ENCODE measurements around the gene FMNL2.

The FMNL2 gene

DNA sequence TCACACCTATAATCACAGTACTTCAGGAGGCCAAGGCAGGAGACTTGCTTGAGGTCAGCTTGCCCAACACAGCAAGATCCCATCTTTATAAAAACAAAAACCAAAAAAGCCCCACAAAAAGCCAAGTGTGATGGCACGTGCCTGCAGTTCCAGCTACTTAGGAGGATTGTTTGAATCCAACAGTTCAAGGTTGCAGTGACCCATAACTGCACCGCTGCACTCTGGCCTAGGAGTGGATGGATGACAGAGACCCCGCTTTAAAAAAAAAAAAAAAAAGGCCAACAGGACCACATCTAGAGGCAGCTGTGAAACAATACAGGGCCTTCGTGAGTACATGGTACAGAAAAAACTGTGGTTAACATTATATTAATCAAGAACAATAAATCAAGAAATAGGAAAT lies 326.1 kb downstream of the FMNL2 start:
- no peak overlapping the region for H3K9ac ChIP-seq (ENCODE audit: low read length)
- H3K36me3 ChIP-seq (replicated peaks; ENCODE audit: insufficient read depth, low read length), result peaks cover 22% of the 10 kb centered on the region
- TF ChIP-seq, protein P1, sequence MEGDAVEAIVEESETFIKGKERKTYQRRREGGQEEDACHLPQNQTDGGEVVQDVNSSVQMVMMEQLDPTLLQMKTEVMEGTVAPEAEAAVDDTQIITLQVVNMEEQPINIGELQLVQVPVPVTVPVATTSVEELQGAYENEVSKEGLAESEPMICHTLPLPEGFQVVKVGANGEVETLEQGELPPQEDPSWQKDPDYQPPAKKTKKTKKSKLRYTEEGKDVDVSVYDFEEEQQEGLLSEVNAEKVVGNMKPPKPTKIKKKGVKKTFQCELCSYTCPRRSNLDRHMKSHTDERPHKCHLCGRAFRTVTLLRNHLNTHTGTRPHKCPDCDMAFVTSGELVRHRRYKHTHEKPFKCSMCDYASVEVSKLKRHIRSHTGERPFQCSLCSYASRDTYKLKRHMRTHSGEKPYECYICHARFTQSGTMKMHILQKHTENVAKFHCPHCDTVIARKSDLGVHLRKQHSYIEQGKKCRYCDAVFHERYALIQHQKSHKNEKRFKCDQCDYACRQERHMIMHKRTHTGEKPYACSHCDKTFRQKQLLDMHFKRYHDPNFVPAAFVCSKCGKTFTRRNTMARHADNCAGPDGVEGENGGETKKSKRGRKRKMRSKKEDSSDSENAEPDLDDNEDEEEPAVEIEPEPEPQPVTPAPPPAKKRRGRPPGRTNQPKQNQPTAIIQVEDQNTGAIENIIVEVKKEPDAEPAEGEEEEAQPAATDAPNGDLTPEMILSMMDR (IDR thresholded peaks at IDR 0.05; ENCODE audit: low read length), result no peak
- TF ChIP-seq EZH2phosphoT487 (IDR thresholded peaks at IDR 0.05; ENCODE audit: low read length) (no peak), EZH2 (optimal IDR thresholded peaks at IDR 0.05; ENCODE audit: low read depth, low read length) (no peak)

DNA sequence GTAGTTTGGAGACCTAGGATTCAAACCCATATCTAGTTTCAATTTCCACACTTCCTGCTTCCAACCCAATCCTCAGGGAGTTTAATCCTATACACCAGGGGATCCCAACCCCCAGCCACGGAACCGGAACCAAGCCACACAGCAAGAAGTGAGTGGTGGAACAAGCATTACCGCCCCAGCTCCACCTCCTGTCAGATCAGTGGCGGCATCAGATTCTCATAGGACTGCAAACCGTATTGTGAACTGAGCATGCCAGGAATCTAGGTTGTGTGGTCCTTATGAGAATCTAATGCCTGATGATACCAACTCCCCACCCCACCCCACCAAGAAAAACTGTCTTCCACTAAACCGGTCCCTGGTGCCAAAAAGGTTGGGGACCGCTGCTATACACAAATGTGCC lies 329.8 kb downstream of the FMNL2 start:
- peaks cover 34% of the 10 kb centered on the region; the same call in 1 of the 2 replicates for H3K36me3 ChIP-seq (replicated peaks; ENCODE audit: insufficient read depth, low read length)
- no peaks in the 10 kb centered on the region for H3K4me1 ChIP-seq (ENCODE audit: low read length)
- no peaks in the 10 kb centered on the region; the same call in 1 of the 2 replicates for H3F3A ChIP-seq (ENCODE audit: insufficient read depth, low read length)
- DNase-seq, result no peak
- H3K9me3 ChIP-seq (replicated peaks; ENCODE audit: insufficient read depth, low read length), result no peaks in the 10 kb centered on the region
- no peaks in the 10 kb centered on the region for H3K27me3 ChIP-seq (replicated peaks; ENCODE audit: insufficient read depth, low read length)
- H3K27ac ChIP-seq (ENCODE audit: low read length), result no peak overlapping the region
- no peak for TF ChIP-seq EZH2 (optimal IDR thresholded peaks at IDR 0.05; ENCODE audit: low read depth, low read length)
- no peak for TF ChIP-seq EZH2phosphoT487 (IDR thresholded peaks at IDR 0.05; ENCODE audit: low read length)
- TF ChIP-seq, protein P1 (IDR thresholded peaks at IDR 0.05; ENCODE audit: low read length), result no peak
- H3K79me2 ChIP-seq (ENCODE audit: low read length), result 0 out of 2 replicates have a peak, but pooled peaks cover 3% of the 10 kb centered on the region
- H3K9ac ChIP-seq (ENCODE audit: low read length), result no peak overlapping the region
- no peaks in the 10 kb centered on the region for H4K20me1 ChIP-seq (ENCODE audit: insufficient read depth, low read length)
- no peak overlapping the region for H2AFZ ChIP-seq (ENCODE audit: low read length)
- no peak overlapping the region for H3K4me3 ChIP-seq (ENCODE audit: low read length)
- H3K4me2 ChIP-seq (ENCODE audit: low read depth, low read length), result no peak overlapping the region
- H3K9me2 ChIP-seq (replicated peaks; ENCODE audit: insufficient read depth, low read length), result no peaks in the 10 kb centered on the region

More for the DNA sequence above, 326.1 kb downstream of the FMNL2 start:
- H3K4me1 ChIP-seq (ENCODE audit: low read length), result no peaks in the 10 kb centered on the region
- H3K4me3 ChIP-seq (ENCODE audit: low read length), result no peak overlapping the region
- no peaks in the 10 kb centered on the region; the same call in 1 of the 2 replicates for H3F3A ChIP-seq (ENCODE audit: insufficient read depth, low read length)
- no peaks in the 10 kb centered on the region for H3K9me2 ChIP-seq (replicated peaks; ENCODE audit: insufficient read depth, low read length)
- H3K27me3 ChIP-seq (replicated peaks; ENCODE audit: insufficient read depth, low read length), result no peaks in the 10 kb centered on the region
- DNase-seq, result no peak
- no peak overlapping the region for H2AFZ ChIP-seq (ENCODE audit: low read length)
- H3K4me2 ChIP-seq (ENCODE audit: low read depth, low read length), result no peak overlapping the region
- no peak overlapping the region for H3K27ac ChIP-seq (ENCODE audit: low read length)
- H3K9me3 ChIP-seq (replicated peaks; ENCODE audit: insufficient read depth, low read length), result no peaks in the 10 kb centered on the region
- H4K20me1 ChIP-seq (ENCODE audit: insufficient read depth, low read length), result no peaks in the 10 kb centered on the region
- 0 out of 2 replicates have a peak, but pooled peaks cover 3% of the 10 kb centered on the region for H3K79me2 ChIP-seq (ENCODE audit: low read length)

DNA sequence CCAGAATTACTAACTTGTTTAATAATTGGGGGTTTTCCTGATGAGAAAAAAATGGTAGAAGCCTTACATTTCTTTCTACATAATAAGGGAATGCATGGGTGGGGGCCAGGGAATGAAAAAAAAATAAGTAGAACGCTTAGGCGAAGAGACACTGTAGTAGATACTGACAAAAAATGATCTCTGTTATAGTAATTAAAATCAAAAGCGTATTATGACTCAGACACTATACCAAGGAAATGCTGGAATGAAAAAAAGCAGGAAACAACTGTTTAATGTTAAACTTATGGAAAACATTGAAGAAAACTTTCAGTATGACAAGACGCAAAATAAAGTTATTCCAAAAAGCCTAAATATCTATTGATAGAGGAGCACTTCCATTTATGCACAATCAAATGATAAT lies 339.4 kb downstream of the FMNL2 start:
- Histone ChIP-seq H3K27ac (ENCODE audit: low read length) (no peak overlapping the region), H3K9me3 (replicated peaks; ENCODE audit: insufficient read depth, low read length) (no peaks in the 10 kb centered on the region), H3K27me3 (replicated peaks; ENCODE audit: insufficient read depth, low read length) (no peaks in the 10 kb centered on the region), H2AFZ (ENCODE audit: low read length) (no peak overlapping the region), H3K4me2 (ENCODE audit: low read depth, low read length) (no peak overlapping the region), H3K36me3 (replicated peaks; ENCODE audit: insufficient read depth, low read length) (peaks cover 24% of the 10 kb centered on the region; the same call in 1 of the 2 replicates), H3K4me3 (ENCODE audit: low read length) (no peak overlapping the region), H3K9me2 (replicated peaks; ENCODE audit: insufficient read depth, low read length) (no peaks in the 10 kb centered on the region), H3F3A (ENCODE audit: insufficient read depth, low read length) (no peaks in the 10 kb centered on the region), H3K9ac (ENCODE audit: low read length) (no peak overlapping the region), H3K79me2 (ENCODE audit: low read length) (no peaks in the 10 kb centered on the region), H4K20me1 (ENCODE audit: insufficient read depth, low read length) (no peaks in the 10 kb centered on the region), H3K4me1 (ENCODE audit: low read length) (no peaks in the 10 kb centered on the region)
- TF ChIP-seq, protein P1 (IDR thresholded peaks at IDR 0.05; ENCODE audit: low read length), result no peak
- TF ChIP-seq EZH2 (optimal IDR thresholded peaks at IDR 0.05; ENCODE audit: low read depth, low read length), result no peak
- TF ChIP-seq EZH2phosphoT487 (IDR thresholded peaks at IDR 0.05; ENCODE audit: low read length), result no peak
- DNase-seq, result no peak

Measured in MM.1S (cell line).